Measurements from ENCODE around the gene FSCN2. TPM values are rescaled to one million over a fixed set of nuclear protein-coding genes. Genes with fewer than 3 reads are reported as not detected.

Gene FSCN2
- total and polyA plus RNA-seq, 12 donors: 0.22 to 1.9 (median 0.72) TPM; not detected in 1

GRCh38 chr17:81535480-81536298 lies 7.5 kb downstream of the FSCN2 start:
- Histone ChIP-seq H3K4me1 (replicated peaks in 1 of 2) (peaks cover 0 to 14% of the 10 kb centered on the region in 2 donors), H3K27me3 (peaks cover 21% of the 10 kb centered on the region), H3K36me3 (replicated peaks in 1 of 2) (peaks cover 0 to 9% of the 10 kb centered on the region in 2 donors), H3K4me3 (no peak overlapping the region), H3K9me3 (replicated peaks in 1 of 3) (no peaks in the 10 kb centered on the region), H3K27ac (no peak overlapping the region)
- WGBS, 4 donors: 61 to 84% (median 70%) methylated on average over 13 of the region's 13 CpGs
- no peak for DNase-seq
- intact Hi-C loops (cut with DNase I): no loop called here
- TF ChIP-seq POLR2A (IDR thresholded peaks at IDR 0.05) (no peak), CTCF (IDR thresholded peaks at IDR 0.05) (no peak)

- TF ChIP-seq CTCF (IDR thresholded peaks at IDR 0.05): no peak
- TF ChIP-seq POLR2A (IDR thresholded peaks at IDR 0.05): no peak
- WGBS, 4 donors: 4 to 12% (median 5%) methylated on average over 9 to 89 of the region's 89 CpGs
- peaks cover 0 to 16% of the 10 kb centered on the region in 2 donors for H3K36me3 ChIP-seq (replicated peaks in 1 of 2)
- DNase-seq: peak in 3 of 7 donors; percentile 43 to 68 (median 50)
- no peaks in the 10 kb centered on the region for H3K9me3 ChIP-seq (replicated peaks in 1 of 3)
- H3K27ac ChIP-seq: no peak overlapping the region
- peaks cover 21% of the 10 kb centered on the region for H3K27me3 ChIP-seq
- intact Hi-C loops (cut with DNase I): no loop called here
- H3K4me1 ChIP-seq (replicated peaks in 1 of 2): peaks cover 0 to 14% of the 10 kb centered on the region in 2 donors
- no peak overlapping the region for H3K4me3 ChIP-seq
These were observed 8.4 kb downstream of the FSCN2 start for GRCh38 chr17:81536299-81537290.

GRCh38 chr17:81537343-81537855 lies 9.2 kb downstream of the FSCN2 start:
- peak; percentile 33 to 87 (median 66) for TF ChIP-seq CTCF (IDR thresholded peaks at IDR 0.05)
- no peak for TF ChIP-seq POLR2A (IDR thresholded peaks at IDR 0.05)
- peak in 5 of 7 donors; percentile 43 to 65 (median 53) for DNase-seq
- H3K4me3 ChIP-seq: no peak overlapping the region
- H3K9me3 ChIP-seq (replicated peaks in 1 of 3): no peaks in the 10 kb centered on the region
- H3K27ac ChIP-seq: no peak overlapping the region
- 0 to 11% (median 8%) methylated on average over 1 to 17 of the region's 17 CpGs for WGBS, 4 donors
- H3K36me3 ChIP-seq (replicated peaks in 1 of 2): peaks cover 0 to 16% of the 10 kb centered on the region in 2 donors
- H3K27me3 ChIP-seq: peaks cover 21% of the 10 kb centered on the region
- intact Hi-C loops (cut with DNase I): no loop called here
- H3K4me1 ChIP-seq (replicated peaks in 1 of 2): peaks cover 0 to 14% of the 10 kb centered on the region in 2 donors
